GM15510 (cell line): ENCODE results near the gene KLHL36.

ENCODE experiments used
- POLR2A ChIP-seq: IDR thresholded peaks from 3 replicates; pipeline ENCODE4 v1.6.1; 2011; ENCODE audit warnings: borderline replicate concordance; ENCODE audit not compliant: insufficient read length; ENCODE audit errors: extremely low read depth

The KLHL36 gene

GRCh38 chr16:84611041-84611440 is 37.3 kb upstream of the KLHL36 start:
- no peak for TF ChIP-seq POLR2A

- no peak for TF ChIP-seq POLR2A
Measured at GRCh38 chr16:84612686-84613085, 35.6 kb upstream of the KLHL36 start.

- TF ChIP-seq POLR2A, result no peak
Measured at GRCh38 chr16:84613408-84614072, 34.8 kb upstream of the KLHL36 start.

- no peak for TF ChIP-seq POLR2A
Measured at GRCh38 chr16:84614073-84614459, 34.2 kb upstream of the KLHL36 start.

GRCh38 chr16:84614623-84614967 is 33.7 kb upstream of the KLHL36 start:
- TF ChIP-seq POLR2A, result no peak

GRCh38 chr16:84614968-84615813 is 33.1 kb upstream of the KLHL36 start:
- no peak for TF ChIP-seq POLR2A

- TF ChIP-seq POLR2A, result no peak
Measured at GRCh38 chr16:84616515-84616914, 31.8 kb upstream of the KLHL36 start.

GRCh38 chr16:84617041-84617790 is 31.1 kb upstream of the KLHL36 start:
- TF ChIP-seq POLR2A, result no peak

GRCh38 chr16:84617791-84618580 is 30.3 kb upstream of the KLHL36 start, which contains the start of gene COTL1:
COTL1 (minus strand) TSS chr16:84618078; CDS start chr16:84617914, 164 bp downstream.
- peak; percentile 92 for TF ChIP-seq POLR2A

GRCh38 chr16:84618581-84619460 is 29.5 kb upstream of the KLHL36 start:
- no peak for TF ChIP-seq POLR2A

GRCh38 chr16:84625556-84625955 is 22.8 kb upstream of the KLHL36 start:
- TF ChIP-seq POLR2A, result no peak

- no peak for TF ChIP-seq POLR2A
Measured at GRCh38 chr16:84628226-84628731, 20.0 kb upstream of the KLHL36 start.

- TF ChIP-seq POLR2A, result no peak
Measured at GRCh38 chr16:84629580-84629979, 18.7 kb upstream of the KLHL36 start.

- TF ChIP-seq POLR2A, result no peak
Measured at GRCh38 chr16:84630009-84630408, 18.3 kb upstream of the KLHL36 start.

GRCh38 chr16:84630446-84631152 is 17.7 kb upstream of the KLHL36 start:
- TF ChIP-seq POLR2A, result no peak
